Natural killer cell (primary cell): ENCODE measurements around the gene AGTRAP. TPM values are rescaled to one million over a fixed set of nuclear protein-coding genes. Genes with fewer than 3 reads are reported as not detected.

ENCODE experiments used
- ATAC-seq, 3 donors: fragments of 150-1000 bp in 2 of 3; fragments of 200-7000 bp in 1 of 3; cut with Tn5 transposase; 1 replicate in 1 of 3; 2 replicates in 2 of 3; pipeline ENCODE4 v1.10.0; 2021; ENCODE audit warnings: mild to moderate bottlenecking in 2 of 3, moderate library complexity in 2 of 3
- DNase-seq, 2 donors: peaks; one replicate each; pipeline versions ENCODE4 v3.0.0 to v3.0.0-alpha.2; 2013 to 2021; ENCODE audit warnings: mixed read lengths in 1 of 2
- H3K27ac ChIP-seq: one replicate; pipeline ENCODE4 v1.5.1; 2013; ENCODE audit warnings: mild to moderate bottlenecking, low read length
- H3K27me3 ChIP-seq: one replicate; pipeline ENCODE4 v1.6.1; 2013; ENCODE audit warnings: low read length; ENCODE audit not compliant: control insufficient read depth, insufficient read depth
- H3K36me3 ChIP-seq: one replicate; pipeline ENCODE4 v1.6.1; 2013; ENCODE audit warnings: low read length; ENCODE audit not compliant: control insufficient read depth, insufficient read depth
- H3K4me1 ChIP-seq: one replicate; pipeline ENCODE4 v1.6.1; 2013; ENCODE audit warnings: low read length; ENCODE audit not compliant: control insufficient read depth, insufficient read depth
- H3K4me3 ChIP-seq: one replicate; pipeline ENCODE4 v1.5.1; 2013; ENCODE audit warnings: low read length
- H3K9me3 ChIP-seq: one replicate; pipeline ENCODE4 v1.6.1; 2013; ENCODE audit warnings: low read length; ENCODE audit not compliant: control insufficient read depth, insufficient read depth
- H3K27ac Mint-ChIP-seq, 2 donors: one replicate each; pipeline ENCODE4 v1.8.0; 2022; ENCODE audit warnings: mild to moderate bottlenecking in 2 of 2, mixed read lengths in 2 of 2, moderate library complexity in 1 of 2
- H3K27me3 Mint-ChIP-seq, 2 donors: one replicate each; pipeline ENCODE4 v1.8.0; 2022; ENCODE audit warnings: low read depth in 2 of 2, mixed read lengths in 2 of 2
- H3K36me3 Mint-ChIP-seq: one replicate; pipeline ENCODE4 v1.8.0; 2022; ENCODE audit warnings: mixed read lengths
- H3K4me1 Mint-ChIP-seq, 2 donors: one replicate each; pipeline ENCODE4 v1.8.0; 2022; ENCODE audit warnings: mixed read lengths in 2 of 2
- H3K4me3 Mint-ChIP-seq: one replicate; pipeline ENCODE4 v1.8.0; 2022; ENCODE audit warnings: mild to moderate bottlenecking, moderate library complexity, mixed read lengths
- H3K9me3 Mint-ChIP-seq, 2 donors: one replicate each; pipeline ENCODE4 v1.8.0; 2022; ENCODE audit warnings: mixed read lengths in 2 of 2
- WGBS: methylation state at CpG from one replicate; pipeline ENCODE4 v1.1.7; 2013; ENCODE audit warnings: missing lambda C conversion rate; ENCODE audit not compliant: insufficient coverage; 5-methylcytosine and 5-hydroxymethylcytosine counted together
- intact Hi-C: fragments of 100-400 bp; cut with micrococcal nuclease; formaldehyde crosslinking; loops from one replicate; pipeline ENCODE4 v1.14.2; 2022
- total RNA-seq, 4 donors: library from RNA; stranded (reverse); fragments of 120-200 nt in 1 of 4; gene quantifications; one replicate each; pipeline versions ENCODE4 v1.2.3 to v1.2.4, GENCODE V29; 2013 to 2022
- TF ChIP-seq, protein P1 (sequence below): fragments of 200-600 bp; IDR thresholded peaks from one replicate; pipeline ENCODE4 v1.8.0; 2022; ENCODE audit warnings: antibody characterized with exemption

The AGTRAP gene
- total RNA-seq, 3 donors from 2014 or later (not counting 1 experiment from before 2014, with no cell fraction given): 94.6 to 122 (median 104) TPM

- WGBS: 97% methylated on average over 15 of the region's 15 CpGs
- Mint-ChIP-seq H3K27me3 (no peaks in the 10 kb centered on the region), H3K9me3 (no peaks in the 10 kb centered on the region), H3K36me3 (peaks cover 13% of the 10 kb centered on the region), H3K4me3 (no peak overlapping the region), H3K27ac (no peak overlapping the region), H3K4me1 (peaks cover 35 to 47% of the 10 kb centered on the region in 2 donors)
- Histone ChIP-seq H3K9me3 (no peaks in the 10 kb centered on the region), H3K27ac (no peak overlapping the region), H3K27me3 (no peaks in the 10 kb centered on the region), H3K4me1 (peaks cover 21% of the 10 kb centered on the region), H3K36me3 (peaks cover 41% of the 10 kb centered on the region), H3K4me3 (no peak overlapping the region)
- intact Hi-C loops: no loop called here
- DNase-seq: no peak
- no peak for ATAC-seq
- TF ChIP-seq, protein P1, sequence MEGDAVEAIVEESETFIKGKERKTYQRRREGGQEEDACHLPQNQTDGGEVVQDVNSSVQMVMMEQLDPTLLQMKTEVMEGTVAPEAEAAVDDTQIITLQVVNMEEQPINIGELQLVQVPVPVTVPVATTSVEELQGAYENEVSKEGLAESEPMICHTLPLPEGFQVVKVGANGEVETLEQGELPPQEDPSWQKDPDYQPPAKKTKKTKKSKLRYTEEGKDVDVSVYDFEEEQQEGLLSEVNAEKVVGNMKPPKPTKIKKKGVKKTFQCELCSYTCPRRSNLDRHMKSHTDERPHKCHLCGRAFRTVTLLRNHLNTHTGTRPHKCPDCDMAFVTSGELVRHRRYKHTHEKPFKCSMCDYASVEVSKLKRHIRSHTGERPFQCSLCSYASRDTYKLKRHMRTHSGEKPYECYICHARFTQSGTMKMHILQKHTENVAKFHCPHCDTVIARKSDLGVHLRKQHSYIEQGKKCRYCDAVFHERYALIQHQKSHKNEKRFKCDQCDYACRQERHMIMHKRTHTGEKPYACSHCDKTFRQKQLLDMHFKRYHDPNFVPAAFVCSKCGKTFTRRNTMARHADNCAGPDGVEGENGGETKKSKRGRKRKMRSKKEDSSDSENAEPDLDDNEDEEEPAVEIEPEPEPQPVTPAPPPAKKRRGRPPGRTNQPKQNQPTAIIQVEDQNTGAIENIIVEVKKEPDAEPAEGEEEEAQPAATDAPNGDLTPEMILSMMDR: no peak
Observed at GRCh38 chr1:11749996-11750395, 14.1 kb downstream of the AGTRAP start.

DNA sequence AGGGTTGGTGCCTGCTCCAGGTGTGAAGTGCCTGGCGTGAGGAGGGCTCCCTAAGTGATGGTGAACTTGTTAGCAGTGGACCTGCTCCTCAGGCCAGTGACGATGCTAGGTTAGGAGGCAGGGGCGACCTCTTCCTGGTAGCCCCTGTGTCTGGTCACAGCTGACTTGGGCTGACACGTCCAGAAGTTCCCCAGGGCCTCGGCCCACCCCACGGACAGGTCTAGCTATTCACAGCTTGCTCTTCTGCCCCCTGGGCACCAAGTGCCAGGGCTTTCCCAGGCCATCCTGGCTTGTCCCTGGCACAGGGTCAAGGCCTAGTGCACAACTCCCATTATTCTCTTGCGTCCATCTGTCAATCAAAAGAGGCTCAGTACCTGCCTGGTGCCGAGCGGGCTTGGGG, 15.2 kb downstream of the AGTRAP start:
- Mint-ChIP-seq H3K9me3 (no peaks in the 10 kb centered on the region), H3K27ac (peak overlapping the region in 1 of 2 donors; percentile 60), H3K36me3 (peaks cover 9% of the 10 kb centered on the region), H3K27me3 (no peaks in the 10 kb centered on the region), H3K4me3 (no peak overlapping the region), H3K4me1 (peaks cover 32 to 40% of the 10 kb centered on the region in 2 donors)
- WGBS: 94% methylated on average over 9 of the region's 9 CpGs
- DNase-seq (no peak), ATAC-seq (no peak)
- TF ChIP-seq, protein P1: no peak
- Histone ChIP-seq H3K4me3 (no peak overlapping the region), H3K9me3 (no peaks in the 10 kb centered on the region), H3K27me3 (no peaks in the 10 kb centered on the region), H3K4me1 (peaks cover 21% of the 10 kb centered on the region), H3K36me3 (peaks cover 34% of the 10 kb centered on the region), H3K27ac (no peak overlapping the region)
- intact Hi-C loops: no loop called here

DNA sequence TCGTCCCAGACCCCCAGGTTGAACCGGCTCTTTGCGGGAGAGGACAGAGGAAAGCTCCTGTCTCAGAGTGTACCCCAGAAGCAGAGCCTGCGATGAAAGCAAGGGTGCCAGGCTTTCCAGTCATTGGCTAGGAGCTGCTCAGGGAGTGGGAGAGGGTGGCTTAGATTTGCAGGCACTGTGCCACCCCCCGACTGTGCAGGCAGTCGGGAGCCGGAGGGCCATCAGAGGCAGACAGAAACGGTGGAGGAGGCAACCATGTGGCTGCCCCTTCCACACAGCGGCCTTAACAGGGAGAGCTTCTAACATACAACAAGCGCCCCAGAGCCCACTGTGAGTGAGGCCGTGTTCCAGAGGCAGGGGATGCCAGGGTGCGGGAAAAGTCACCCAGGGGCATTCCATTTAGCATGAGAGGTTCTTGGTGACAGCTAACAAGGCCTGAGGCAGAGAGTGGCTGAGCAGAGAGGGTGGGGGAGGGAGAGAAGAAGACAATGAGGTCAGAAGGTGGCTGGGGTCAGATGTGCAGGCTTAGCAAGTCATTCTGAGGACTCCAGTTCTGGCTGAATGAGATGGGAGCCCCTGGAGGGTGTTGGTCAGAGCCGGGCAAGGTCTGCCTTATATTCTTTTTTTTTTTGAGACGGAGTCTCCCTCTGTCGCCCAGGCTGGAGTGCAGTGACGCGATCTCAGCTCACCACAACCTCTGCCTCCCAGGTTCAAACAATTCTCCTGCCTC, 16.6 kb downstream of the AGTRAP start:
- Mint-ChIP-seq H3K27ac (peak overlapping the region; percentile 31 to 38), H3K27me3 (no peaks in the 10 kb centered on the region), H3K9me3 (no peaks in the 10 kb centered on the region), H3K36me3 (no peaks in the 10 kb centered on the region), H3K4me3 (no peak overlapping the region), H3K4me1 (peaks cover 23 to 30% of the 10 kb centered on the region in 2 donors)
- ATAC-seq (no peak), DNase-seq (no peak)
- H3K27me3 ChIP-seq: no peaks in the 10 kb centered on the region
- WGBS: 89% methylated on average over 15 of the region's 17 CpGs
- H3K4me3 ChIP-seq: no peak overlapping the region
- H3K27ac ChIP-seq: no peak overlapping the region
- TF ChIP-seq, protein P1: no peak
- H3K4me1 ChIP-seq: peaks cover 21% of the 10 kb centered on the region
- H3K36me3 ChIP-seq: peaks cover 27% of the 10 kb centered on the region
- intact Hi-C loops: no loop called here
- no peaks in the 10 kb centered on the region for H3K9me3 ChIP-seq
